Effector memory CD4-positive, alpha-beta T cell (primary cell): ENCODE results near the gene PIK3R5.

Experiments used
- DNase-seq, 3 donors: peaks; one replicate each; pipeline ENCODE4 v3.0.0-alpha.2; 2020
- H3K27ac ChIP-seq: 2 replicates; pipeline ENCODE4 v1.7.0; 2013; ENCODE audit warnings: mild to moderate bottlenecking, low read length, moderate library complexity; ENCODE audit not compliant: insufficient read depth, poor library complexity, severe bottlenecking
- H3K27me3 ChIP-seq: replicated peaks from 2 replicates; pipeline ENCODE4 v1.7.0; 2013; ENCODE audit warnings: mild to moderate bottlenecking, low read length; ENCODE audit not compliant: insufficient read depth, control insufficient read depth, poor library complexity, severe bottlenecking
- H3K36me3 ChIP-seq: 2 replicates; pipeline ENCODE4 v1.7.0; 2013; ENCODE audit warnings: mild to moderate bottlenecking, low read length, moderate library complexity; ENCODE audit not compliant: control insufficient read depth, insufficient read depth
- H3K4me1 ChIP-seq: 2 replicates; pipeline ENCODE4 v1.7.0; 2013; ENCODE audit warnings: low read length, mild to moderate bottlenecking; ENCODE audit not compliant: control insufficient read depth, insufficient read depth, poor library complexity, severe bottlenecking
- H3K4me3 ChIP-seq: 2 replicates; pipeline ENCODE4 v1.7.0; 2013; ENCODE audit warnings: low read length, low read depth, mild to moderate bottlenecking; ENCODE audit not compliant: insufficient read depth, poor library complexity, severe bottlenecking
- H3K9me3 ChIP-seq: 2 replicates; pipeline ENCODE4 v1.7.0; 2013; ENCODE audit warnings: mild to moderate bottlenecking, low read length, moderate library complexity; ENCODE audit not compliant: control insufficient read depth

The PIK3R5 gene

GRCh38 chr17:8966926-8967325, 1.4 kb upstream of the PIK3R5 start:
- Histone ChIP-seq H3K36me3 (no peaks in the 10 kb centered on the region), H3K4me3 (no peak overlapping the region), H3K9me3 (no peaks in the 10 kb centered on the region), H3K27ac (no peak overlapping the region), H3K4me1 (peaks cover 33% of the 10 kb centered on the region), H3K27me3 (no peaks in the 10 kb centered on the region)
- DNase-seq: no peak

GRCh38 chr17:8964801-8965393, 610 bp downstream of the PIK3R5 start:
- H3K4me3 ChIP-seq: peak overlapping the region; percentile 81
- H3K9me3 ChIP-seq: no peaks in the 10 kb centered on the region
- peaks cover 53% of the 10 kb centered on the region for H3K4me1 ChIP-seq
- H3K27ac ChIP-seq: peak overlapping the region; percentile 84
- DNase-seq: peak in 1 of 3 donors; percentile 33
- no peaks in the 10 kb centered on the region for H3K27me3 ChIP-seq
- no peaks in the 10 kb centered on the region for H3K36me3 ChIP-seq

- Histone ChIP-seq H3K36me3 (peaks cover 7% of the 10 kb centered on the region), H3K27ac (peak overlapping the region; percentile 84), H3K4me1 (peaks cover 64% of the 10 kb centered on the region), H3K4me3 (peak overlapping the region; percentile 81), H3K9me3 (no peaks in the 10 kb centered on the region), H3K27me3 (no peaks in the 10 kb centered on the region)
- no peak for DNase-seq
These were observed 1.8 kb downstream of the PIK3R5 start for GRCh38 chr17:8963647-8964258.

GRCh38 chr17:8963014-8963413, 2.5 kb downstream of the PIK3R5 start:
- Histone ChIP-seq H3K9me3 (no peaks in the 10 kb centered on the region), H3K27me3 (no peaks in the 10 kb centered on the region), H3K36me3 (peaks cover 8% of the 10 kb centered on the region), H3K27ac (peak overlapping the region; percentile 41), H3K4me3 (peak overlapping the region; percentile 81), H3K4me1 (peaks cover 71% of the 10 kb centered on the region)
- no peak for DNase-seq

GRCh38 chr17:8961829-8962228, 3.7 kb downstream of the PIK3R5 start:
- Histone ChIP-seq H3K9me3 (no peaks in the 10 kb centered on the region), H3K4me1 (peaks cover 83% of the 10 kb centered on the region), H3K27me3 (no peaks in the 10 kb centered on the region), H3K27ac (peak overlapping the region; percentile 22), H3K36me3 (peaks cover 8% of the 10 kb centered on the region), H3K4me3 (no peak overlapping the region)
- DNase-seq: no peak

- H3K4me3 ChIP-seq: no peak overlapping the region
- no peaks in the 10 kb centered on the region for H3K27me3 ChIP-seq
- no peaks in the 10 kb centered on the region for H3K9me3 ChIP-seq
- DNase-seq: no peak
- peak overlapping the region; percentile 41 for H3K27ac ChIP-seq
- peaks cover 8% of the 10 kb centered on the region for H3K36me3 ChIP-seq
- H3K4me1 ChIP-seq: peaks cover 90% of the 10 kb centered on the region
These were observed 5.0 kb downstream of the PIK3R5 start for GRCh38 chr17:8960325-8961140.

- no peak for DNase-seq
- H3K36me3 ChIP-seq: peaks cover 8% of the 10 kb centered on the region
- H3K9me3 ChIP-seq: no peaks in the 10 kb centered on the region
- peaks cover 97% of the 10 kb centered on the region for H3K4me1 ChIP-seq
- no peak overlapping the region for H3K4me3 ChIP-seq
- no peaks in the 10 kb centered on the region for H3K27me3 ChIP-seq
- peak overlapping the region; percentile 24 for H3K27ac ChIP-seq
These were observed 6.1 kb downstream of the PIK3R5 start for GRCh38 chr17:8959312-8959918.

- Histone ChIP-seq H3K4me3 (no peak overlapping the region), H3K4me1 (peaks cover 98% of the 10 kb centered on the region), H3K27ac (peak overlapping the region; percentile 25), H3K27me3 (no peaks in the 10 kb centered on the region), H3K9me3 (no peaks in the 10 kb centered on the region), H3K36me3 (peaks cover 8% of the 10 kb centered on the region)
- DNase-seq: no peak
These were observed 7.8 kb downstream of the PIK3R5 start for GRCh38 chr17:8957721-8958120.

- peaks cover 94% of the 10 kb centered on the region for H3K4me1 ChIP-seq
- no peak for DNase-seq
These were observed 9.0 kb downstream of the PIK3R5 start for GRCh38 chr17:8956465-8956902.

More at GRCh38 chr17:8956465-8956902, 9.0 kb downstream of the PIK3R5 start:
- Histone ChIP-seq H3K4me3 (no peak overlapping the region), H3K27ac (peak overlapping the region; percentile 58), H3K27me3 (no peaks in the 10 kb centered on the region), H3K9me3 (no peaks in the 10 kb centered on the region), H3K36me3 (peaks cover 8% of the 10 kb centered on the region)
